Measurements from ENCODE around the gene EPHA7. TPM values are rescaled to one million over a fixed set of nuclear protein-coding genes. Genes with fewer than 3 reads are reported as not detected.

Gene EPHA7
- total RNA-seq, 1 experiment from 2014 or later = 9.6 TPM

DNA sequence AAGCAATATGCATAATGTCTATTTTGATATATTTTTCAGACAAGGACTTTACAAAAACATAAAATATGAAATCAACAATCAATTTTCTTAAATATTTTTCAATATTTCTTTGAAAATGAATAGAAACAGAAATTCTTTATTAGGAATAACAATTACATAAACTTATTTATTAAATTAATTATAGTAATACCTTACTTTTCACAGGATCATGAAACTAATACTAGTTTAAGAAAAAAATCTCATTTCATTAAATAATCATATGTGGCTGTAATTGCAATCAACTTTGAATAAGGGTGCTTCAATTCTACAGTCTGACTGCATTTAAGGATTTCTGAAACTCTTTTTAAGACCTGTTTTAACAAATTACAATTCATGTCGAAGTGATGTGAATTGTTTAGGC is 26.6 kb downstream of the EPHA7 start:
- Mint-ChIP-seq H3K4me3 (no peak overlapping the region), H3K4me1 (no peaks in the 10 kb centered on the region), H3K27ac (no peak overlapping the region), H3K27me3 (ENCODE audit: low read depth) (no peaks in the 10 kb centered on the region), H3K36me3 (no peaks in the 10 kb centered on the region), H3K9me3 (no peaks in the 10 kb centered on the region)
- ChIA-PET CTCF (no interaction called here), POLR2A (no interaction called here)
- TF ChIP-seq NFATC4 (CRISPR knock-in tag; IDR thresholded peaks at IDR 0.05) (no peak), TEAD4 (CRISPR knock-in tag; IDR thresholded peaks at IDR 0.05) (no peak), FOXK1 (CRISPR knock-in tag; IDR thresholded peaks at IDR 0.05) (no peak)
- TF ChIP-seq, protein P1, sequence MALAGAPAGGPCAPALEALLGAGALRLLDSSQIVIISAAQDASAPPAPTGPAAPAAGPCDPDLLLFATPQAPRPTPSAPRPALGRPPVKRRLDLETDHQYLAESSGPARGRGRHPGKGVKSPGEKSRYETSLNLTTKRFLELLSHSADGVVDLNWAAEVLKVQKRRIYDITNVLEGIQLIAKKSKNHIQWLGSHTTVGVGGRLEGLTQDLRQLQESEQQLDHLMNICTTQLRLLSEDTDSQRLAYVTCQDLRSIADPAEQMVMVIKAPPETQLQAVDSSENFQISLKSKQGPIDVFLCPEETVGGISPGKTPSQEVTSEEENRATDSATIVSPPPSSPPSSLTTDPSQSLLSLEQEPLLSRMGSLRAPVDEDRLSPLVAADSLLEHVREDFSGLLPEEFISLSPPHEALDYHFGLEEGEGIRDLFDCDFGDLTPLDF (CRISPR knock-in tag; IDR thresholded peaks at IDR 0.05) = no peak
- no peak for ATAC-seq
- DNase-seq (ENCODE audit: low spot score) = no peak

DNA sequence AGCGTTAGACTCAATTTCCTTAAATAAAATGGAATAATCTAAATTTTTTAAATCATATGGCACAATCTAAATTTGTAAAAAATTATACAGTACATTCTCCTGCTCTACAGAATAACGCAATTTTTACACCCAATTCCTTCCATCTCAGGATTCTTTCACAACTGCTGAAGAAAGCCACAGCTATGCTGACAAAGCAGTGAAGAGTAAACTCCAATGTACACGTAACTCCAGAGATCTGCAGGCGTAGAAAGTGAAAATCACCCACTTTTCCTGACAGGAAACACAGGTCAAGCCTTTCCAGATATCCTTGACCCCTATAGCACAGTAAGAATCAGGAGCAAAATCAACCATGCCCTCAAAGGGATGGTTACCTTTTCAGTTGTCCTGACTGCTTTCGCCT is 27.4 kb downstream of the EPHA7 start:
- Mint-ChIP-seq H3K27me3 (ENCODE audit: low read depth) (no peaks in the 10 kb centered on the region), H3K4me1 (no peaks in the 10 kb centered on the region), H3K27ac (no peak overlapping the region; the same call in 1 of the 2 replicates), H3K9me3 (0 out of 2 replicates have a peak, but pooled peaks cover 6% of the 10 kb centered on the region), H3K4me3 (no peak overlapping the region), H3K36me3 (no peaks in the 10 kb centered on the region)
- no peak for DNase-seq (ENCODE audit: low spot score)
- ChIA-PET CTCF (no interaction called here), POLR2A (no interaction called here)
- no peak for ATAC-seq
- TF ChIP-seq ETV6 (CRISPR knock-in tag; IDR thresholded peaks at IDR 0.05) (no peak), ZNF416 (CRISPR knock-in tag; IDR thresholded peaks at IDR 0.05) (no peak), TEAD4 (CRISPR knock-in tag; IDR thresholded peaks at IDR 0.05) (no peak)
- TF ChIP-seq, protein P2, sequence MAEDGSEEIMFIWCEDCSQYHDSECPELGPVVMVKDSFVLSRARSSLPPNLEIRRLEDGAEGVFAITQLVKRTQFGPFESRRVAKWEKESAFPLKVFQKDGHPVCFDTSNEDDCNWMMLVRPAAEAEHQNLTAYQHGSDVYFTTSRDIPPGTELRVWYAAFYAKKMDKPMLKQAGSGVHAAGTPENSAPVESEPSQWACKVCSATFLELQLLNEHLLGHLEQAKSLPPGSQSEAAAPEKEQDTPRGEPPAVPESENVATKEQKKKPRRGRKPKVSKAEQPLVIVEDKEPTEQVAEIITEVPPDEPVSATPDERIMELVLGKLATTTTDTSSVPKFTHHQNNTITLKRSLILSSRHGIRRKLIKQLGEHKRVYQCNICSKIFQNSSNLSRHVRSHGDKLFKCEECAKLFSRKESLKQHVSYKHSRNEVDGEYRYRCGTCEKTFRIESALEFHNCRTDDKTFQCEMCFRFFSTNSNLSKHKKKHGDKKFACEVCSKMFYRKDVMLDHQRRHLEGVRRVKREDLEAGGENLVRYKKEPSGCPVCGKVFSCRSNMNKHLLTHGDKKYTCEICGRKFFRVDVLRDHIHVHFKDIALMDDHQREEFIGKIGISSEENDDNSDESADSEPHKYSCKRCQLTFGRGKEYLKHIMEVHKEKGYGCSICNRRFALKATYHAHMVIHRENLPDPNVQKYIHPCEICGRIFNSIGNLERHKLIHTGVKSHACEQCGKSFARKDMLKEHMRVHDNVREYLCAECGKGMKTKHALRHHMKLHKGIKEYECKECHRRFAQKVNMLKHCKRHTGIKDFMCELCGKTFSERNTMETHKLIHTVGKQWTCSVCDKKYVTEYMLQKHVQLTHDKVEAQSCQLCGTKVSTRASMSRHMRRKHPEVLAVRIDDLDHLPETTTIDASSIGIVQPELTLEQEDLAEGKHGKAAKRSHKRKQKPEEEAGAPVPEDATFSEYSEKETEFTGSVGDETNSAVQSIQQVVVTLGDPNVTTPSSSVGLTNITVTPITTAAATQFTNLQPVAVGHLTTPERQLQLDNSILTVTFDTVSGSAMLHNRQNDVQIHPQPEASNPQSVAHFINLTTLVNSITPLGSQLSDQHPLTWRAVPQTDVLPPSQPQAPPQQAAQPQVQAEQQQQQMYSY (CRISPR knock-in tag; IDR thresholded peaks at IDR 0.05) = no peak

DNA sequence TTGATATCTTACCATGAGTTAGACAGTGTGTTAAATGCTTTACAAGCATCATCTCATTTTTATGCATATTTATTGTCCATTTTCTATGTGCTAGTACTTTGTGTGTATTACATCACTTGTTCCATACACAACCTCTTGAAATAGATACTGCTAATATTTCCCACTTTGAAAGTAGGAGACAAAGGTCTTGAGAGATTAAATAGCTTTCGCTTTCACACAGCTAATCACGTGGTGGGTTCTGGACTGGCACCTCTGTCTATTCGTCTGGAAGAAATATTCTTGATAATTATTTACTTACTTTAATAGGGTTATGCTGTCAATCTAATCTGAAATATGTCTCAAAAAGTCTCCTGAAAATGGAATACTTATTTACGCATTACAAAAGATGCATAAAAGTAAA is 30.2 kb downstream of the EPHA7 start:
- POLR2A ChIA-PET = no interaction called here
- CTCF ChIA-PET = no interaction called here
- no peak for ATAC-seq

More for the DNA sequence above, 30.2 kb downstream of the EPHA7 start:
- Mint-ChIP-seq H3K27me3 (ENCODE audit: low read depth) (no peaks in the 10 kb centered on the region), H3K27ac (no peak overlapping the region), H3K4me1 (no peaks in the 10 kb centered on the region), H3K9me3 (0 out of 2 replicates have a peak, but pooled peaks cover 6% of the 10 kb centered on the region), H3K36me3 (0 out of 2 replicates have a peak, but pooled peaks cover 3% of the 10 kb centered on the region), H3K4me3 (no peak overlapping the region)
- DNase-seq (ENCODE audit: low spot score) = no peak
- TF ChIP-seq, protein P3, sequence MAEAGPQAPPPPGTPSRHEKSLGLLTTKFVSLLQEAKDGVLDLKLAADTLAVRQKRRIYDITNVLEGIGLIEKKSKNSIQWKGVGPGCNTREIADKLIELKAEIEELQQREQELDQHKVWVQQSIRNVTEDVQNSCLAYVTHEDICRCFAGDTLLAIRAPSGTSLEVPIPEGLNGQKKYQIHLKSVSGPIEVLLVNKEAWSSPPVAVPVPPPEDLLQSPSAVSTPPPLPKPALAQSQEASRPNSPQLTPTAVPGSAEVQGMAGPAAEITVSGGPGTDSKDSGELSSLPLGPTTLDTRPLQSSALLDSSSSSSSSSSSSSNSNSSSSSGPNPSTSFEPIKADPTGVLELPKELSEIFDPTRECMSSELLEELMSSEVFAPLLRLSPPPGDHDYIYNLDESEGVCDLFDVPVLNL (CRISPR knock-in tag; IDR thresholded peaks at IDR 0.05; ENCODE audit: borderline replicate concordance, low read depth) = no peak
- TF ChIP-seq GABPB1 (CRISPR knock-in tag; IDR thresholded peaks at IDR 0.05) (no peak), FOXJ3 (CRISPR knock-in tag; IDR thresholded peaks at IDR 0.05; ENCODE audit: borderline replicate concordance) (no peak), TEAD4 (CRISPR knock-in tag; IDR thresholded peaks at IDR 0.05) (no peak), MXD4 (CRISPR knock-in tag; IDR thresholded peaks at IDR 0.05; ENCODE audit: borderline replicate concordance) (no peak), NFYB (CRISPR knock-in tag; conservative IDR thresholded peaks at IDR 0.05; ENCODE audit: low read depth) (no peak), ETV6 (CRISPR knock-in tag; IDR thresholded peaks at IDR 0.05) (no peak), SP1 (CRISPR knock-in tag; conservative IDR thresholded peaks at IDR 0.05) (no peak), ESRRA (CRISPR knock-in tag; IDR thresholded peaks at IDR 0.05; ENCODE audit: borderline replicate concordance) (no peak), ZBTB21 (CRISPR knock-in tag; IDR thresholded peaks at IDR 0.05; ENCODE audit: borderline replicate concordance) (no peak), HMGA2 (CRISPR knock-in tag; IDR thresholded peaks at IDR 0.05) (no peak)
- TF ChIP-seq, protein P4, sequence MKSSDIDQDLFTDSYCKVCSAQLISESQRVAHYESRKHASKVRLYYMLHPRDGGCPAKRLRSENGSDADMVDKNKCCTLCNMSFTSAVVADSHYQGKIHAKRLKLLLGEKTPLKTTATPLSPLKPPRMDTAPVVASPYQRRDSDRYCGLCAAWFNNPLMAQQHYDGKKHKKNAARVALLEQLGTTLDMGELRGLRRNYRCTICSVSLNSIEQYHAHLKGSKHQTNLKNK (CRISPR knock-in tag; IDR thresholded peaks at IDR 0.05) = no peak
- TF ChIP-seq, protein P5, sequence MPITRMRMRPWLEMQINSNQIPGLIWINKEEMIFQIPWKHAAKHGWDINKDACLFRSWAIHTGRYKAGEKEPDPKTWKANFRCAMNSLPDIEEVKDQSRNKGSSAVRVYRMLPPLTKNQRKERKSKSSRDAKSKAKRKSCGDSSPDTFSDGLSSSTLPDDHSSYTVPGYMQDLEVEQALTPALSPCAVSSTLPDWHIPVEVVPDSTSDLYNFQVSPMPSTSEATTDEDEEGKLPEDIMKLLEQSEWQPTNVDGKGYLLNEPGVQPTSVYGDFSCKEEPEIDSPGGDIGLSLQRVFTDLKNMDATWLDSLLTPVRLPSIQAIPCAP (CRISPR knock-in tag; IDR thresholded peaks at IDR 0.05) = no peak
- TF ChIP-seq, protein P6, sequence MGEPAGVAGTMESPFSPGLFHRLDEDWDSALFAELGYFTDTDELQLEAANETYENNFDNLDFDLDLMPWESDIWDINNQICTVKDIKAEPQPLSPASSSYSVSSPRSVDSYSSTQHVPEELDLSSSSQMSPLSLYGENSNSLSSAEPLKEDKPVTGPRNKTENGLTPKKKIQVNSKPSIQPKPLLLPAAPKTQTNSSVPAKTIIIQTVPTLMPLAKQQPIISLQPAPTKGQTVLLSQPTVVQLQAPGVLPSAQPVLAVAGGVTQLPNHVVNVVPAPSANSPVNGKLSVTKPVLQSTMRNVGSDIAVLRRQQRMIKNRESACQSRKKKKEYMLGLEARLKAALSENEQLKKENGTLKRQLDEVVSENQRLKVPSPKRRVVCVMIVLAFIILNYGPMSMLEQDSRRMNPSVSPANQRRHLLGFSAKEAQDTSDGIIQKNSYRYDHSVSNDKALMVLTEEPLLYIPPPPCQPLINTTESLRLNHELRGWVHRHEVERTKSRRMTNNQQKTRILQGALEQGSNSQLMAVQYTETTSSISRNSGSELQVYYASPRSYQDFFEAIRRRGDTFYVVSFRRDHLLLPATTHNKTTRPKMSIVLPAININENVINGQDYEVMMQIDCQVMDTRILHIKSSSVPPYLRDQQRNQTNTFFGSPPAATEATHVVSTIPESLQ (CRISPR knock-in tag; IDR thresholded peaks at IDR 0.05) = no peak
